HEK293 (cell line): Measurements from ENCODE around the gene SNRPD3.
"Not testable (repeated sequence)": the region's sequence is repeated elsewhere in the genome, so short reads cannot be mapped to it uniquely, and the experiment has no call there.

ENCODE experiments used
- CTCF ChIA-PET: fragments of 350-600 bp; formaldehyde crosslinking; extraction: SDS; loops from one replicate; lab custom pipeline; 2021; ENCODE audit warnings: antibody characterized with exemption; lab: Yijun Ruan, JAX
- POLR2A ChIA-PET: fragments of 300-600 bp; formaldehyde crosslinking; extraction: SDS; loops from one replicate; lab custom pipeline; 2020; ENCODE audit warnings: antibody characterized with exemption, inconsistent platforms; lab: Yijun Ruan, JAX
- H3K27ac ChIP-seq: fragments of 200-500 bp; sonication (Bioruptor generic); 2 replicates; pipeline ENCODE4 v1.5.1; 2014; ENCODE audit warnings: low read depth, low read length, control low read depth, inconsistent platforms; ENCODE audit errors: extremely low read depth
- H3K36me3 ChIP-seq, 2 experiments: fragments of 200-500 bp in 1 of 2; sonication (Bioruptor generic) in 1 of 2; 1 replicate in 1 of 2; 2 replicates in 1 of 2; pipeline ENCODE4 v1.5.1; 2014 to 2017; ENCODE audit warnings: inconsistent platforms in 2 of 2, low read length in 2 of 2; ENCODE audit not compliant: control insufficient read depth in 2 of 2, insufficient read depth in 1 of 2
- H3K4me1 ChIP-seq: fragments of 200-500 bp; sonication (Bioruptor generic); 2 replicates; pipeline ENCODE4 v1.5.1; 2014; ENCODE audit warnings: mild to moderate bottlenecking, low read length, inconsistent platforms; ENCODE audit not compliant: control insufficient read depth, insufficient read depth
- H3K4me3 ChIP-seq: 2 replicates; pipeline ENCODE4 v1.5.1; 2011; ENCODE audit warnings: low read depth, mild to moderate bottlenecking, control low read depth, low read length, moderate library complexity
- H3K9me3 ChIP-seq: fragments of 200-500 bp; sonication (Bioruptor generic); 2 replicates; pipeline ENCODE4 v1.5.1; 2014; ENCODE audit warnings: low read depth, low read length, inconsistent platforms; ENCODE audit not compliant: control insufficient read depth, insufficient read depth
- HIC1 ChIP-seq: fragments of 450-650 bp; formaldehyde crosslinking; IDR thresholded peaks from 2 replicates; pipeline ENCODE4 v1.5.1; 2016; ENCODE audit warnings: missing biosample characterization, missing genetic modification characterization
- KLF1 ChIP-seq: fragments of 450-650 bp; formaldehyde crosslinking; IDR thresholded peaks from 2 replicates; pipeline ENCODE4 v1.5.1; 2016; ENCODE audit warnings: missing biosample characterization, missing genetic modification characterization
- MYNN ChIP-seq: fragments of 450-650 bp; formaldehyde crosslinking; IDR thresholded peaks from 2 replicates; pipeline ENCODE4 v1.5.1; 2016; ENCODE audit warnings: missing biosample characterization, missing genetic modification characterization, borderline replicate concordance
- SCRT1 ChIP-seq: fragments of 450-650 bp; formaldehyde crosslinking; IDR thresholded peaks from 2 replicates; pipeline ENCODE4 v1.5.1; 2016; ENCODE audit warnings: missing biosample characterization, missing genetic modification characterization, borderline replicate concordance
- SP2 ChIP-seq: fragments of 450-650 bp; formaldehyde crosslinking; IDR thresholded peaks from 2 replicates; pipeline ENCODE4 v1.5.1; 2016; ENCODE audit warnings: missing biosample characterization, missing genetic modification characterization
- ZBTB7A ChIP-seq: fragments of 450-650 bp; formaldehyde crosslinking; IDR thresholded peaks from 2 replicates; pipeline ENCODE4 v1.5.1; 2016; ENCODE audit warnings: low read depth, missing biosample characterization, missing genetic modification characterization
- ZBTB8A ChIP-seq: fragments of 450-650 bp; formaldehyde crosslinking; IDR thresholded peaks from 2 replicates; pipeline ENCODE4 v1.5.1; 2016; ENCODE audit warnings: missing biosample characterization, missing genetic modification characterization
- ZFP3 ChIP-seq: fragments of 450-650 bp; formaldehyde crosslinking; IDR thresholded peaks from 2 replicates; pipeline ENCODE4 v1.5.1; 2016; ENCODE audit warnings: low read depth, missing biosample characterization, missing genetic modification characterization
- ZNF121 ChIP-seq: fragments of 450-650 bp; formaldehyde crosslinking; IDR thresholded peaks from 2 replicates; pipeline ENCODE4 v1.5.1; 2016; ENCODE audit warnings: missing biosample characterization, missing genetic modification characterization
- ZNF132 ChIP-seq: fragments of 450-650 bp; formaldehyde crosslinking; IDR thresholded peaks from 2 replicates; pipeline ENCODE4 v1.5.1; 2017; ENCODE audit warnings: missing biosample characterization, missing genetic modification characterization, borderline replicate concordance
- ZNF175 ChIP-seq: fragments of 450-650 bp; formaldehyde crosslinking; IDR thresholded peaks from 2 replicates; pipeline ENCODE4 v1.5.1; 2016; ENCODE audit warnings: missing biosample characterization, missing genetic modification characterization
- ZNF302 ChIP-seq: fragments of 450-650 bp; formaldehyde crosslinking; IDR thresholded peaks from 2 replicates; pipeline ENCODE4 v1.5.1; 2016; ENCODE audit warnings: missing biosample characterization, missing genetic modification characterization, low read depth
- ZNF335 ChIP-seq: fragments of 450-650 bp; formaldehyde crosslinking; conservative IDR thresholded peaks from 2 replicates; pipeline ENCODE4 v1.5.1; 2016; ENCODE audit warnings: missing biosample characterization, missing genetic modification characterization
- ZNF394 ChIP-seq: fragments of 450-650 bp; formaldehyde crosslinking; IDR thresholded peaks from 2 replicates; pipeline ENCODE4 v1.5.1; 2016; ENCODE audit warnings: missing biosample characterization, missing genetic modification characterization, mild to moderate bottlenecking, moderate library complexity, borderline replicate concordance
- ZNF416 ChIP-seq: fragments of 450-650 bp; formaldehyde crosslinking; IDR thresholded peaks from 2 replicates; pipeline ENCODE4 v1.5.1; 2016; ENCODE audit warnings: missing biosample characterization, missing genetic modification characterization
- ZNF426 ChIP-seq: fragments of 450-650 bp; formaldehyde crosslinking; IDR thresholded peaks from 2 replicates; pipeline ENCODE4 v1.5.1; 2017; ENCODE audit warnings: missing biosample characterization, missing genetic modification characterization, mild to moderate bottlenecking, inconsistent platforms, moderate library complexity
- ZNF560 ChIP-seq: fragments of 450-650 bp; formaldehyde crosslinking; IDR thresholded peaks from 2 replicates; pipeline ENCODE4 v1.5.1; 2017; ENCODE audit warnings: missing biosample characterization, missing genetic modification characterization, borderline replicate concordance
- ZNF561 ChIP-seq: fragments of 450-650 bp; IDR thresholded peaks from 2 replicates; pipeline ENCODE4 v1.5.1; 2018; ENCODE audit warnings: missing biosample characterization, missing genetic modification characterization, borderline replicate concordance
- ZNF596 ChIP-seq: fragments of 450-650 bp; IDR thresholded peaks from 2 replicates; pipeline ENCODE4 v1.5.0; 2018; ENCODE audit warnings: missing biosample characterization, mild to moderate bottlenecking, missing genetic modification characterization, moderate library complexity
- ZNF600 ChIP-seq: fragments of 450-650 bp; formaldehyde crosslinking; IDR thresholded peaks from 2 replicates; pipeline ENCODE4 v1.5.1; 2016; ENCODE audit warnings: missing biosample characterization, missing genetic modification characterization
- ZNF624 ChIP-seq: fragments of 450-650 bp; formaldehyde crosslinking; IDR thresholded peaks from 2 replicates; pipeline ENCODE4 v1.5.1; 2017; ENCODE audit warnings: missing biosample characterization, missing genetic modification characterization
- ZNF626 ChIP-seq: fragments of 450-650 bp; sonication (Bioruptor Pico); formaldehyde crosslinking; IDR thresholded peaks from 2 replicates; pipeline ENCODE4 v1.5.1; 2018; ENCODE audit warnings: missing biosample characterization, missing genetic modification characterization, inconsistent platforms
- ZNF692 ChIP-seq: fragments of 450-650 bp; formaldehyde crosslinking; IDR thresholded peaks from 2 replicates; pipeline ENCODE4 v1.5.1; 2016; ENCODE audit warnings: missing biosample characterization, missing genetic modification characterization
- ZNF701 ChIP-seq: fragments of 450-650 bp; formaldehyde crosslinking; IDR thresholded peaks from 2 replicates; pipeline ENCODE4 v1.5.1; 2016; ENCODE audit warnings: missing biosample characterization, missing genetic modification characterization
- ZNF843 ChIP-seq: fragments of 450-650 bp; formaldehyde crosslinking; IDR thresholded peaks from 2 replicates; pipeline ENCODE4 v1.5.1; 2016; ENCODE audit warnings: missing biosample characterization, missing genetic modification characterization
- ZSCAN16 ChIP-seq: fragments of 450-650 bp; formaldehyde crosslinking; IDR thresholded peaks from 2 replicates; pipeline ENCODE4 v1.5.1; 2016; ENCODE audit warnings: missing biosample characterization, missing genetic modification characterization
- TF ChIP-seq, protein P1 (sequence below): fragments of 450-650 bp; IDR thresholded peaks from 2 replicates; pipeline ENCODE4 v1.5.1; 2018; ENCODE audit warnings: missing biosample characterization, missing genetic modification characterization
- TF ChIP-seq, protein P2 (sequence below): IDR thresholded peaks from 2 replicates; pipeline ENCODE4 v1.6.1; 2011; ENCODE audit warnings: mild to moderate bottlenecking, low read depth, low read length, borderline replicate concordance
- TF ChIP-seq, protein P3 (sequence below): fragments of 450-650 bp; formaldehyde crosslinking; IDR thresholded peaks from 2 replicates; pipeline ENCODE4 v1.5.1; 2016; ENCODE audit warnings: missing biosample characterization, missing genetic modification characterization

SNRPD3 gene

GRCh38 chr22:24592851-24593558, 37.2 kb downstream of the SNRPD3 start, which contains the start of gene LRRC75B (continued):
- TF ChIP-seq ZNF121 = no peak
- TF ChIP-seq ZNF560 (tag by site-specific recombination) = no peak
- TF ChIP-seq ZSCAN16 (tag by site-specific recombination) = no peak
- TF ChIP-seq ZNF701 (tag by site-specific recombination) = no peak
- TF ChIP-seq, protein P1, sequence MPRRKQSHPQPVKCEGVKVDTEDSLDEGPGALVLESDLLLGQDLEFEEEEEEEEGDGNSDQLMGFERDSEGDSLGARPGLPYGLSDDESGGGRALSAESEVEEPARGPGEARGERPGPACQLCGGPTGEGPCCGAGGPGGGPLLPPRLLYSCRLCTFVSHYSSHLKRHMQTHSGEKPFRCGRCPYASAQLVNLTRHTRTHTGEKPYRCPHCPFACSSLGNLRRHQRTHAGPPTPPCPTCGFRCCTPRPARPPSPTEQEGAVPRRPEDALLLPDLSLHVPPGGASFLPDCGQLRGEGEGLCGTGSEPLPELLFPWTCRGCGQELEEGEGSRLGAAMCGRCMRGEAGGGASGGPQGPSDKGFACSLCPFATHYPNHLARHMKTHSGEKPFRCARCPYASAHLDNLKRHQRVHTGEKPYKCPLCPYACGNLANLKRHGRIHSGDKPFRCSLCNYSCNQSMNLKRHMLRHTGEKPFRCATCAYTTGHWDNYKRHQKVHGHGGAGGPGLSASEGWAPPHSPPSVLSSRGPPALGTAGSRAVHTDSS (tag by site-specific recombination) = no peak
- no peak for TF ChIP-seq SCRT1 (tag by site-specific recombination)
- no peak for TF ChIP-seq KLF1 (tag by site-specific recombination)
- TF ChIP-seq, protein P2, sequence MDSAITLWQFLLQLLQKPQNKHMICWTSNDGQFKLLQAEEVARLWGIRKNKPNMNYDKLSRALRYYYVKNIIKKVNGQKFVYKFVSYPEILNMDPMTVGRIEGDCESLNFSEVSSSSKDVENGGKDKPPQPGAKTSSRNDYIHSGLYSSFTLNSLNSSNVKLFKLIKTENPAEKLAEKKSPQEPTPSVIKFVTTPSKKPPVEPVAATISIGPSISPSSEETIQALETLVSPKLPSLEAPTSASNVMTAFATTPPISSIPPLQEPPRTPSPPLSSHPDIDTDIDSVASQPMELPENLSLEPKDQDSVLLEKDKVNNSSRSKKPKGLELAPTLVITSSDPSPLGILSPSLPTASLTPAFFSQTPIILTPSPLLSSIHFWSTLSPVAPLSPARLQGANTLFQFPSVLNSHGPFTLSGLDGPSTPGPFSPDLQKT = no peak
- no peak for TF ChIP-seq ZNF843 (tag by site-specific recombination)
- 0 out of 2 replicates have a peak, but pooled peaks have one; percentile 3 for TF ChIP-seq ZBTB7A (tag by site-specific recombination)
- TF ChIP-seq ZNF132 (tag by site-specific recombination) = no peak
- TF ChIP-seq ZNF561 (tag by site-specific recombination) = peak; percentile 52; the same call in 1 of the 2 replicates
- no peak for TF ChIP-seq ZNF394 (tag by site-specific recombination)
- no peak for TF ChIP-seq ZNF426 (tag by site-specific recombination)
- TF ChIP-seq ZNF302 (tag by site-specific recombination) = no peak
- TF ChIP-seq ZNF416 (tag by site-specific recombination) = no peak
- TF ChIP-seq ZNF175 = no peak
- peak; percentile 68 for TF ChIP-seq ZNF335
- peak; percentile 11; the same call in 1 of the 2 replicates for TF ChIP-seq ZNF600
- no peak for TF ChIP-seq ZNF596 (tag by site-specific recombination)
- TF ChIP-seq ZNF626 (tag by site-specific recombination) = no peak
- no peak for TF ChIP-seq MYNN
- TF ChIP-seq ZFP3 (tag by site-specific recombination) = no peak
- TF ChIP-seq SP2 (tag by site-specific recombination) = peak; percentile 84
- TF ChIP-seq ZBTB8A (tag by site-specific recombination) = no peak
- TF ChIP-seq, protein P3, sequence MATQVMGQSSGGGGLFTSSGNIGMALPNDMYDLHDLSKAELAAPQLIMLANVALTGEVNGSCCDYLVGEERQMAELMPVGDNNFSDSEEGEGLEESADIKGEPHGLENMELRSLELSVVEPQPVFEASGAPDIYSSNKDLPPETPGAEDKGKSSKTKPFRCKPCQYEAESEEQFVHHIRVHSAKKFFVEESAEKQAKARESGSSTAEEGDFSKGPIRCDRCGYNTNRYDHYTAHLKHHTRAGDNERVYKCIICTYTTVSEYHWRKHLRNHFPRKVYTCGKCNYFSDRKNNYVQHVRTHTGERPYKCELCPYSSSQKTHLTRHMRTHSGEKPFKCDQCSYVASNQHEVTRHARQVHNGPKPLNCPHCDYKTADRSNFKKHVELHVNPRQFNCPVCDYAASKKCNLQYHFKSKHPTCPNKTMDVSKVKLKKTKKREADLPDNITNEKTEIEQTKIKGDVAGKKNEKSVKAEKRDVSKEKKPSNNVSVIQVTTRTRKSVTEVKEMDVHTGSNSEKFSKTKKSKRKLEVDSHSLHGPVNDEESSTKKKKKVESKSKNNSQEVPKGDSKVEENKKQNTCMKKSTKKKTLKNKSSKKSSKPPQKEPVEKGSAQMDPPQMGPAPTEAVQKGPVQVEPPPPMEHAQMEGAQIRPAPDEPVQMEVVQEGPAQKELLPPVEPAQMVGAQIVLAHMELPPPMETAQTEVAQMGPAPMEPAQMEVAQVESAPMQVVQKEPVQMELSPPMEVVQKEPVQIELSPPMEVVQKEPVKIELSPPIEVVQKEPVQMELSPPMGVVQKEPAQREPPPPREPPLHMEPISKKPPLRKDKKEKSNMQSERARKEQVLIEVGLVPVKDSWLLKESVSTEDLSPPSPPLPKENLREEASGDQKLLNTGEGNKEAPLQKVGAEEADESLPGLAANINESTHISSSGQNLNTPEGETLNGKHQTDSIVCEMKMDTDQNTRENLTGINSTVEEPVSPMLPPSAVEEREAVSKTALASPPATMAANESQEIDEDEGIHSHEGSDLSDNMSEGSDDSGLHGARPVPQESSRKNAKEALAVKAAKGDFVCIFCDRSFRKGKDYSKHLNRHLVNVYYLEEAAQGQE (tag by site-specific recombination) = no peak
- no peak for TF ChIP-seq ZNF624 (tag by site-specific recombination)
- TF ChIP-seq HIC1 (tag by site-specific recombination) = 0 out of 2 replicates have a peak, but pooled peaks have one; percentile 13
- TF ChIP-seq ZNF692 (tag by site-specific recombination) = no peak

DNA sequence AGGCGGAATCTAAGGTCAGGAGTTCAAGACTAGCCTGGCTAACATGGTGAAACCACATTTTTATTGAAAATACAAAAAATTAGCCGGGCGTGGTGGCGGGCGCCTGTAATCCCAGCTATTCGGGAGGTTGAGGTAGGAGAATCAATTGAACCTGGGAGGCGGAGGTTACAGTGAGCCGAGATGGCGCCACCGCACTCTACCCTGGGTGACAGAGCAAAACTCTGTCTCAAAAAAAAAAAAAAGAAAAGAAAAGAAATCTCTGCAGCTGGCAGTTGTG, 37.7 kb downstream of the SNRPD3 start:
- H3K36me3 ChIP-seq = peaks cover 0 to 11% of the 10 kb centered on the region in 2 experiments; a peak in 1 of 3 replicates
- H3K4me3 ChIP-seq, H3K9me3 ChIP-seq, H3K4me1 ChIP-seq: not testable (repeated sequence)
- ChIA-PET POLR2A (interaction anchor here (0.7 to 1.9 kb wide), 4 partner anchors 10 to 40 kb away, joined by 3 to 14 read pairs (median 9); partner anchors contain the start of genes GGT1, GUCD1 and SNRPD3), CTCF (interaction anchor here (0.6 to 1.3 kb wide), 3 partner anchors 9 to 177 kb away, joined by 3 read pairs; partner anchors contain the start of gene GGT1)
- peak overlapping the region; percentile 68 for H3K27ac ChIP-seq
